Measurements from ENCODE around the gene PCYT2.

PCYT2 gene

DNA sequence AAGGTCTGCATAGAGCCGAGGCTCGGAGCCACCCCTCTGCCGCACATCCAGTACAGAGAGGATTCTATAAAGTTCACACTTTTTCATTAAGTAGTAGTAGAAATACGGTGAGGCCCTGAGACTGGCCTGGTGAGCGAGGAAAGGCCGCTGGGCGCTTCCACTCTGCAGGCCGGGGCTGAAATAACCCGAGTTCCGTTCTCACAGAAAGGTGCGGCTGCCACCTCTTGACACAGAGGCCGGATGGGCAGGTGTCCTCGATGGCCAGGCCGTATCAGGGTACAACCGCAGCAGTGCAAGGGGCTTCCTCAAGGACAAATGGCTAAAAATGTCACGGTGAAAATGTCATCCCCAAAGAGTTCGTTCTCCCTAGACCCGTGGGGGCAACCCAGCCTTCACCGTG is 770 bp upstream of the PCYT2 start:
- DNase-seq = no peak

GRCh38 chr17:81910840-81911276 is 341 bp downstream of the PCYT2 start:
- DNase-seq = no peak

GRCh38 chr17:81909966-81910839 is 996 bp downstream of the PCYT2 start:
- DNase-seq = no peak

GRCh38 chr17:81909231-81909630 is 2.0 kb downstream of the PCYT2 start:
- no peak for DNase-seq

GRCh38 chr17:81908793-81909192 is 2.4 kb downstream of the PCYT2 start:
- DNase-seq = no peak

DNA sequence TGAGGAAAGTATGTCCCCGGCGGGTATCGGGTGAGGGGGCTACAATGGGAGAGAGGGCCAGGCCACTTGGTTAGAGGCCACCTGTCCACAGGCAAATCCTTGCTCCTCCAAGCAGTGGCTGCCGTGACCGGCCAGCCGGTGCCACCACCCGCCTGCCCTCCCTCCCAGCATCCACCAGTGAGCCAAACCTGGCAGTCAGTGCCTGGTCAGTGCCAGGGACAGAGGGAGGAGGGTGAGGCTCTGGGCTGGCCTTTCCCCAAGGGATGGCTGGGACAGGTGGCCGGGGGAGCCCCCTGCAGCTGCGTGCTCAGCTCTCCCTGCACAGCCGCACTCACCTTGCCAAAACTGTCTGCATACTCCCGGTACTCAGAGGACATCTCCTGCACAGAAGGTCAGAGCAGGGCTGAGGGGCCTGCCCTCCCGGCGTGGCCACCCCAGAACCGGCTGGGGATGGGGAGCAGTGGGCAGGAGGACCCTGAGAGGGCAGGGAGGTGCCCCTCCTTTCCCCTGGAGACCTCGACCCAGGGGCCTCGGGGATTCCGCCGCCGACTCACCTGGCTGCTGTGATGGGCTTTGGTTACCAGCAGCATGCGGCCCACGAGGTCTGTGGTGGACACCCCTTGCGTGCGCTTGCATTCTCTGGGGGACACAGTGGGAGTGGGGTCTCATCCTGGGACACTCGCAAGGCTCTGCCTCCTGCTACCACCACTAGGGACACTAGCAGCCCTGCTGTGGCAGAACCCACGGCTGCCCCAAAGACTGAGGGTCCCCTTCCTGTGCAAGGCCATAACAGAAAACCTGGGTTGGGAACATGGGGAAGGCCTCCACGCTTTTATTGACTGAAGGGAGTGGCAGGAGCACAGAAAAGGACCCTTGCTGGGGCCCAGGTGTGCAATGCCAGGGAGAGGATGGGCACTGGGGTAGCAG is 3.7 kb downstream of the PCYT2 start:
- DNase-seq = no peak

- no peak for DNase-seq
Observed at GRCh38 chr17:81906476-81907218, 4.6 kb downstream of the PCYT2 start.

DNA sequence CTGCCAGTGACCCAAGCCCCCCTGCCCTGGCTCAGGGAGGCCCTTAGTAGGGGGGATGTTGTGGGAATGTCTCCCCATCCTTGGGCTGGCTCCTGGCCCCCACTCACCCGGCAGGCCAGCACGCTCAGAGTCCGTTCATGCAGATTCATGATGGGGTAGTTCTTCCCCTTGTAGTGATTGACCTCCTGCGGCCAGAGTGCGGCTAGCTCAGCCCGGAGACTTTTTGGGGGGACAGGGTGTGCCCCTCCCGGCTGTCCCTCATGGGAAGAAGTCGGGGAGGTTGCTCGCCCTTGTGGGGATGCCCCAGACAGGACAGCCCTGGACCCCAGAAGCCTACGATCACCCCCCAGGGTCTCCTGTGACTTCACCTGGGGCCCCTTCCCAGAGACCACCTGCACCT is 5.2 kb downstream of the PCYT2 start:
- no peak for DNase-seq

- DNase-seq = no peak
Observed at GRCh38 chr17:81905424-81905875, 5.7 kb downstream of the PCYT2 start.

GRCh38 chr17:81904600-81905423 is 6.4 kb downstream of the PCYT2 start:
- DNase-seq = no peak

DNA sequence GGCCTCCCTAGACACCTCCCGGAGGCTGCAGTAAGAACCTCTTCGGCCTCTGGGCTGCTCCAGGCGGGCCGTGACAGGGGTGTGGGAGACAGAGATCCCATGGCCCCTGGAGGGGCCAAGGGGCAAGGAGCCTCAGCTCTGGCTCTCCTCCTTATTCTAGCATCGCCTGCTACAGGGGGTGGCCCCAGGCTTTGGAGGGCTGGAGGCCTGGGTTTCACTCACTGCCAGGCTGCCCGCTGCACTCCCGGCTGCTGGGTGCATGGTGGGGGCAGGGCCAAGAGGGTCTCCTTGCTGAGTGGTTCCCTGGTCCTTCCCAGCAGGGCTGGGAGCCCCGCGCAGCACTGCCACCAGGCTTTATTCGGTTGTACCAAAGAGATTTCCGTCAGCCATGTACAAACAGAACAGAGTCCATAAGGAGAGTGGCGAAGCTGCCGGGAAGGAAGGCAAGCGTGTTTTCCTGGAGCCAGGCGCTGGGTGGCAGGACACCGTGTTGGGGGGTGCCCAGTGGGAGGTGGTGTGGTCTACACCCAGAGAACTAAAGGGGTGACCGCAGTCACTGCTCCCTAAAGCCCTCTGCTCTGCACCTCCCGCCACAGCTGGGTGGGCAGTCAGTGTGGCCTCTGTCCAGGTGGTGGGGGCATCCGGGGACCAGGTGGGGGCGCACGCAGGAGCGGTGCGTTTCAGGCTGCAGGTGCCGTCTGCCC is 7.2 kb downstream of the PCYT2 start:
- no peak for DNase-seq

DNA sequence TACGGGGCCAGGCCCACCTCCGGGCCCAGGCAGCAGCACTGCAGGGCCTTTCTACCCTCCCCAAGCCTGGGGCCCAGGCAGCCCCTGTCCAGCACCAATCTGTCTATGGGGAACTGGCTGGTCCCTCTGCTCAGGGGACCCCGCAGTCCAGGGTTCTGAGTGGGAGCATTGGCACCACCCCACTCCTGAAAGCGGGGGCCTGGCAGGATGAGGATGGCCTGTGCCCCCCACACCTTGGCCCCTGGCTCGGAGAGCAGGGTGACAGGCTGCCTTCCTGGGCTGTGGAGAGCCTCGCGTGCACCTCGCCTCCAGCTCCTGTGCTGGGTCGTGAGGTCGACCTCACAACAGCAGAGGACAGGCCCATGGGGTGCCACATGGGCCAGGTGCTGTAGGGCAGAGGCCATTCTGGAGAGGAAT is 7.8 kb downstream of the PCYT2 start:
- DNase-seq = no peak

GRCh38 chr17:81902653-81903414 is 8.4 kb downstream of the PCYT2 start:
- no peak for DNase-seq

GRCh38 chr17:81902023-81902652 is 9.1 kb downstream of the PCYT2 start, which contains the start of gene NPB:
Gene NPB, plus strand, starts transcription at chr17:81902238. Its CDS starts 40 bp downstream, at chr17:81902278.
- DNase-seq = no peak

DNA sequence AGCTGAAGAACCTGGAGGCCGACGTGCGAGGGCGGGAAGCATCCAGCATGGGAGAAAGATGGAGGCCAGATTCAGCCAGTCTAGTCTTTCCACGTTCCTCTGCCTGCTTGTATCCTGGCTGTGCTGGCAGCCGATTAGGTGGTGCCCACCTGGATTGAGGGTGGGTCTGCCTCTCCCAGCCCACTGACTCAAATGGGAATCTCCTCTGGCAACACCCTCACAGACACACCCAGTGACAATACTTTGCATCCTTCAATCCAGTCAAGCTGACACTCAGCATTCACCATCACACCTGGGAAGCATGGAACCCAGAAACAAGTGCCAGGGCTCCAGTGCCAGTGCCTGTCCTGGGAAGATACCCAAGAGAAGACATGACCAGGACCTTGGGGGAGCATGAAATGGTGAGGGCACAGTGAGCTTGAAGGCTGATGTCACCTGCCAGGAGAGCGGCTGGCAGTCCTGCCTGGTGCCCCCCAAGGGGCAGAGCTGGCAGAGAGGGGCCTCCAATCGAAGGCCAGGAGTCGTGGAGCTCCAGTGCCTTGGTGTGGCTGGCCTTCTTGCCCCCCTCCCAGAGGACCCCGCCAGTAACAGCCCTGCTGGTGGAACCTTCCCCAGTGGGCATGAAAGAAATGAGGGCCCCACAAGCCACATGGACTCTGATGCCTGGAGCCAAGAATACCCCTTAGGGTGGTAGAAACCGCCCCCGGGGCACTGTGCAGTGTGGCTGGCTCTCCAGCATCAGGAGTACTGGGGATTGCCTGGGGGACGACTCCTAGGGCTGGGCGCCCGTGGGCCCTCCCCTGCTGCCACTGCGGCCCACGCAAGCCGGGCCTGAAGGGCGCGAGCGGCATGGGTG is 9.8 kb downstream of the PCYT2 start:
- DNase-seq = no peak

- no peak for DNase-seq
Observed at GRCh38 chr17:81900181-81900820, 10.9 kb downstream of the PCYT2 start.

- no peak for DNase-seq
Observed at GRCh38 chr17:81899514-81900166, 11.6 kb downstream of the PCYT2 start.

DNA sequence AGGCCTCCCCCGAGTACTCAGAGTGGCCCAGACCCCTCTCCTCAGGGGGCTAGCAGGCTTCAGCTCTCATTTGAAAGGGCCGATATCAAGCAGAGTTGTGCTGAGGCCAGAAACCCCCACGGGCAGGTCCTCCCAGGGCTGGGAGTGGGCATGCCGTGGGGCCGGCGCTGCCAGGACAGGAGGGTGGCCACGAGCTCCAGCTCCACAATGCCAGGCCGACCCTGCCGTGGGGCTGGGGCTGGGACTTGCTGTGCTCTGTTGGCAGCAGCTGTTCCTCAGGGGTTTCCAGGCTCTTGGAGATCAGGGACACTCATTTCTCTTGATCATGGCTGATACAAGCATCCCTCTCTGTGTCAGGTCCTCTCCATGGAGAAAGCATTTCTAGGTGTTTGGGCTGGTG is 12.3 kb downstream of the PCYT2 start:
- DNase-seq = no peak

Data from activated CD4-positive, alpha-beta T cell treated with anti-CD3 and anti-CD28 coated beads for 1 hour (primary cell).